ENCODE measurements around the gene ALG3.
A peak's percentile ranks its signal among the peaks of the same experiment; 100 is the strongest.

Gene ALG3

DNA sequence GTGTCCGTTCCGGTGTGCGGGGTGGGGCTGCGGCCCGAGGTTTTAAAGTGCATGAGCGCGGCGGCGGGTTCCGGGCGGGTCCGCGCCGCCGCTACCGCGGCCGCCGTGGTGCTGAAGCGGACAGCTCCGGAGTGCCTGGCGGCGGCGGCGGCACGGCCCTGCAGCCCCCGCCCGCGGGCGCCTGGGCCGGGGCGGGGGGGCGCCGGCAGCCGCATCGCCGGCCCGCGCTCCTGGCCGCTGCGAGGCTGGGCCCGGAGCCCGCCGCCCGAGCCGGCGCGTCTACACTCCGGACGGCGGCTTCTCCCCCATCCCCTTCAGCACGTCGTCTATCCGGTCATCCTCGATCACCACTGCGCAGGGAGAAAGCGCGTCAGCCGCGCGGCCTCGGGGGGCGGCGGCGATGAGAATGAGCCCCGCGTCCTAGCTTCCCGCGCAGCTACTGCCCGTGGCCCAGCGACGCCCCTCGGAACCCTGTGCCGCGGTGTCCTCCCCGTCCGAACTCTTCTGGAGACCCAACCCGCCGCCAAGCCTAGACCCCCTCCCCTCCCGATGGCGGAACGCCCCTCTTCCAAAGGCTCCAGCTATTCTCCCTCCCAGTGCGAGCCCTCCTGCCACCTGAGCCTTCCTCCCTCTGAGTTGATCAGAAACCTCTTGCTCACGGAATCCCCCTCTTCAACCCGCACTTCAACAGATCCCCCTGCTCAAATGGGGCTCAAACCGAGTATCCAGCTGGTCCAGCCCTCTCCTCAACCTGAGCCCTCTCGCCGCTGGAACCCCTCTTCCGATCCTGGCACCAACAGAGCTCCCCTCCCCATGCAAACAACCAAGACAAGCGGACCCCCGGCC lies 11.3 kb upstream of the ALG3 start:
- DNase-seq: no peak

DNA sequence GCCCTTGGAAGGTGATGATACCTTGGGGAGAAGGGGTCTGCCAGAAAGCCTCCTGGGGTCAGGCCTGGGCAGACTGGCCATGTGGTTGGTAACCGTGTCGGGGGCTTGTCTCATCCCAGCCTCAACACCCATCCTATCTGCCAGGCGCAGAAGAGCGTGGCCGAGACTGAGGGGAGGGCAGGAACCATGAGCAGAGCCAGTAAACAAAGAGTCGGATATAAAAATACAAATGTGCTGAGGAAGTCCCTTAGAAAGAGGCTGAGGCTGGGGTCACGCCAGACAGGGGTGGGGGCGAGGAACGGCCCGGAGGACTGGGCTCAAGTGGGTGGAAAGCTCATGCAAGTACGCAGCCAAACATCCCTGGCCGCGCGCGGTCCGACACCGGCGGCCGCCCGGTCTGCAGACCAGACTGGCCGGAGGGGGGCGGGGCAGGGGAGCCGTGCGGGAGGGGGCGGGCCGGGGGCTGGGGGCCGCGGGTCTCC lies 10.7 kb upstream of the ALG3 start:
- DNase-seq: no peak

- DNase-seq: no peak
Observed at GRCh38 chr3:184258926-184259325, 10.2 kb upstream of the ALG3 start.

GRCh38 chr3:184257083-184257915 lies 8.5 kb upstream of the ALG3 start:
- no peak for DNase-seq

DNA sequence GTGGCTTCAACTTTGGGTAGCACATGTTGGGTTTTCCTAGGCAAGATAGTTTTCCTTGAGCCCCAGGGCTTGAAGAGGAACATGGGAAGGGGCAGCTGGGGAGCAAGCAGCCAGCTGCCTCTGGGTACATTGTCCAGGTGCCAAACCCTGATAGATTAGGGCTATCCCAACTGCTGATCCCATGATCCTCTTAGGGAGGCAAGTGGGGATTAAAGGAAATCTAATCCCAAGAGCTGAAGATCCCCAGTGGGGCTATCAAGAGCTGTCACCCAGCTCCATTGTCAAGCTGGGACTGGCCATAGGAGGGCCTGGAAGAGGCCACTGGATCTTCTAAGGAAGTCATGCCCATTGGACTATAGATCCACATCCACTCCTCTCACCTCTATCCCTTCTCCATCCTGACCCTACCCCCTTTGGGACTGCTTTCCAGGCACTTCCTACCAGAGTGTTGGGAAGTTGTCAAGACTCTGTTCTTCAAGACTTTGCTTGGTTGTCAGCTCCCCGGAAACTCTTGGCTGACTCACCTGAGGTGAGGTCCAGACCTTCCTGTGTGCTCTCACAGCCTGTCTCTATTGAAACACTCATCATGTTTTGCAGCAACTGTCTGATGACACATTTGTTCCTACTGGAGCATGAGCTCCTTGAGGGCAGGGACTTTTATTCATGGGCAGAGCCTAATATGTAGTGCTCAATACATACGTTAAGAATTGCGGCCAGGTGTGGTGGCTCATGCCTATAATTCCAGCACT lies 6.7 kb upstream of the ALG3 start:
- no peak for DNase-seq

DNA sequence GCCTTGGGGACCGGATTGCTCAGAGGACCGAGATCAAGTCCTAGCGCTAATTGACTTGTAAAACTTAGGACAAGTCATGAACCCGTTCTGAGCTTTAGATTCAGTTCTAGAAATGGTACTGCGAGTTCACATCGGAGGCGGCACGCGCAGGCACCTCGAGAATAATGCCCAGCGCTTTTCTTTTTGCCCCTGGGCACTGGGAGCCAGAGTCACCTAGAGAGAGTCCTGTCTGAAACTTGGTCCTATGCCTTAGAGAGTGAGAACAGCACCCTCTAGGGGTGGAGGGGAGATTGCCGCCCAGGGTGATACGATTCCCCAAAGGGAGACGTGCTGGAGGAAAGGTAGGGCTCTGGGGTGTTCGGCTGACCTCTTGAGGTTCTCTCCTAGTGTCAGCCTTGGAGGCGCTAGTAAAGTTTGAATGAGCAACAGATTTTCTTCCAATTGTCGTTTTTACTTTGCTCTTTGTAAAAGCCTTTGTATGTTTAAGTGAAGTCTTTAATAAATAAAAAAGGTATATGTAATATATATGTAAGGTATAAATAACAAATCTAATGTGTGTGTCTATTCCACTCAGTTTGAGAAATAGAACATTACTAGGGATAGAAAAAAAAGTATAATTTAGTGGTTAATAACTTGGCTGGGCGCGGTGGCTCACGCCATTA lies 1.5 kb upstream of the ALG3 start:
- peak; percentile 59 for DNase-seq

DNA sequence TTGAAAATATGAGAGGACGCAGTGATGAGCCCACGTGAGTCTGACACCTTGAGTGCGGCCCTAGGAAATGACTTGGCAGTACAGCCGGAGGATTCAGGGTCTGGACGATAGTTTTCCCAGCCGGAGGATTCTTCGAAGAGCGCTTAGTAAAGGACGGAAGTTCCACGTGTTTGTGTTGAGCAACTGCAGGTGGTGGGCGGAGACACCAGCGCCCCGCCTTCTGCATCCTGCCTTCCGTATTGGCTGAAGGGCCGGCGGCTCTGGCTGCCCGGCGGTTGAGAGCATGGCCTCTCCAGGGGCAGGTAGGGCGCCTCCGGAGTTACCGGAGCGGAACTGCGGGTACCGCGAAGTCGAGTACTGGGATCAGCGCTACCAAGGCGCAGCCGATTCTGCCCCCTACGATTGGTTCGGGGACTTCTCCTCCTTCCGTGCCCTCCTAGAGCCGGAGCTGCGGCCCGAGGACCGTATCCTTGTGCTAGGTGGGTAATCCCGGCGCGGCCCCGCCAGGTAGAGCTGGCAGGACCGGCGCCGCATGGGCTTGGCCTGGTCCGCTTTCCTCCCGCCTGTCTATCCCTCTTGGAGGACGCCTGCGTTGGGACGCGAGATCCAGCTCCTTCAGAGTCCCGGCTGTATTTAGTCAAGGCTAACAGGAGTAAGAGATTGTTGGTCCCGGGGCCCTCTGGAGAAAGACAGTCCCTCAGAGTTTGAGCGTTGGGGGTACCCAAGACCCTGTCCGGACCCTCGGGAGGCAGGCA lies 827 bp upstream of the ALG3 start, which contains the start of gene EEF1AKMT4:
TSS of gene EEF1AKMT4 (plus strand) at position 261 of the 755 bp plus-strand sequence. CDS start at position 284, 23 bp downstream.
- DNase-seq: peak; percentile 97

DNA sequence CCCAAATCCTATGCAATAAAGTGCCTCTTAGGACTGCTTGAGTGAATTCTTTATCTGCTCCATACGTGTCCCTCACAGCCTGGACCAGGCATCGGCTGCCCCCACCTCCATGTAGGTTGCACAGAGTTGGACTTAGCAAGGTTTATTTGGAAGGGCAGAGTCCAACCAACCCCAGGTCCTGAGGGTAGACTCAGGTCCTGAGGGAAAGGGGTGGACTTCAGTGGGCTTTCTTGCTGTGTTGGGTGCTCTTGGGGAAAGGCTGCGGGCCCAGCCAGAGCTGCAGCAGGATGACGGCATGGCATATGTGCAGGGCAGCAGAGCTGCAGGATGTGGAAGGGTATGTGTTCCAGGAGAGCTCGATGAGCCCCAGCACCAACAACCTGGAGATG lies 6.5 kb downstream of the ALG3 start:
- DNase-seq: no peak

GRCh38 chr3:184241447-184242296 lies 7.1 kb downstream of the ALG3 start:
- no peak for DNase-seq

DNA sequence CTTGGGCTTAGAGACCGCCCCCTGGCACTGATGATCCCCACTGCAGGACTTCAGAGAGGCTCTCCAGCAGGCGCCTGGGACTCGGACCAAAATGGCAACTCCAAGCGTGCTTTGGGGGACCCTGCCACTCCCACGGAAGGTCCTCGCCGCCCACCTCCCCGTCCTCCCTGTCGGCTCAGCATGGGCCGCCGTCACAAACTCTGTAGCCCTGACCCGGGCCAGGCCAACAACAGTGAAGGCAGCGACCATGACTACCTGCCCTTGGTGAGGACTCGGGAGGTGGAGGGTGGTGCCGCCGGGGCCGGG lies 7.7 kb downstream of the ALG3 start:
- DNase-seq: no peak

GRCh38 chr3:184240384-184241140 lies 8.2 kb downstream of the ALG3 start:
- no peak for DNase-seq

DNA sequence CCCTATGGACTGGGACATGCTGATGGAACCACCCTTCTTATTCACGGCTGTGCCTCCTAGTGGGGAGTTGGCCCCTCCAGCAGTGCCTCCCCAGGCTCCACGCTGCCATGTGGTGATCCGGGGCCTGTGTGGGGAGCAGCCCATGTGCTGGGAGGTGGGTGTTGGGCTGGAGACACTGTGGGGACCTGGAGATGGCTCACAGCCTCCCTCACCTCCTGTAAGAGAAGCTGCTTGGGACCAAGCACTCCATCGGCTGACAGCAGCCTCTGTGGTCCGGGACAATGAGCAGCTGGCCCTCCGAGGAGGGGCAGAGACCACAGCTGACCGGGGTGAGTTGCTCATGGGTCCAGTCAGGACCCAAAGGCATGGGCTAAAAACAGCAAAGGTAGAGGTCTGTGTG lies 9.1 kb downstream of the ALG3 start:
- no peak for DNase-seq

- no peak for DNase-seq
Observed at GRCh38 chr3:184239221-184239620, 9.5 kb downstream of the ALG3 start.

GRCh38 chr3:184238246-184238818 lies 10.4 kb downstream of the ALG3 start:
- DNase-seq: no peak

- no peak for DNase-seq
Observed at GRCh38 chr3:184237807-184238206, 11.0 kb downstream of the ALG3 start.

DNA sequence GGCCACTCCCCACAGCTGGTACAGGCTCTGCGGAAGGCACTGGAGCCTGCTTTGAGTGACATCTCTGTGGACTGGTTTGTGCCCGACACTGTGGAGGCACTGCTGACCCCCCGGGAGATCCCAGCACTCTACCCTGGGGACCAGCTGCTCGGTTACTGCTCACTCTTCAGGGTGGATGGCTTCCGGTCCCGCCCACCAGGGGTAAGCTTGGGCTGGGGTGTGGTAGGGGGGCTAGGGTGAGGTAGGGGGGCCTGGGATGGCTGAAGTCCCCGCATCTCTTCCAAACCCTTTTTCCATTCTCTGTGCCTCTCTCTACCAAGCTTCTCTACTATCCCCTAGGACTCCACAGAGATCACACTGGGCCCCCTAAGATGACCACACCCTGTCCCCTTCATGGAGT lies 11.6 kb downstream of the ALG3 start:
- DNase-seq: no peak

GRCh38 chr3:184236636-184237035 lies 12.1 kb downstream of the ALG3 start:
- DNase-seq: no peak

- no peak for DNase-seq
Observed at GRCh38 chr3:184236033-184236410, 12.7 kb downstream of the ALG3 start.

GRCh38 chr3:184235381-184236032 lies 13.3 kb downstream of the ALG3 start:
- no peak for DNase-seq
